Measurements from ENCODE around the gene TMEM126B.
"Not testable (repeated sequence)": the region's sequence is repeated elsewhere in the genome, so short reads cannot be mapped to it uniquely, and the experiment has no call there.

TMEM126B gene

DNA sequence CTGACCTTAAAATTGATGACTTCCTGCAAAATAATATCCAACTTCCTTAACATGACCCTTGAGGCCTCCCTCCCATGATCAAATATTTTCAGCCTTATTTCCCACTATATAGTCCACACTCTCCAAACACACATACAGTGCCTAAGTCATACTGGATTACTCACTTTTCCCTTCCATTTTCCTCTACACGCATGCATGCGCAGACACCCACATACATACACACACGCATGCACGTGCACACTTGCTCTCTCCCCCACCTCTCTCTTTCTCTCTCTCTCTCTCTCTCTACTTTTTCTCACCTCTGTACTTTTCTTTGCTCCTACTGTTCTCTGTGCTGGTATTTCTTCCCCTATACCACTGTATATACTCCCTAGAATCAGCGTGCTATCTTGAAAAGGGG is 29.3 kb upstream of the TMEM126B start:
- no peaks in the 10 kb centered on the region for H3K27me3 ChIP-seq (ENCODE audit: low read length)
- H3F3A ChIP-seq (ENCODE audit: insufficient read depth) = no peaks in the 10 kb centered on the region
- TF ChIP-seq EZH2phosphoT487 (conservative IDR thresholded peaks at IDR 0.05; ENCODE audit: low read length) = no peak
- TF ChIP-seq, protein P1, sequence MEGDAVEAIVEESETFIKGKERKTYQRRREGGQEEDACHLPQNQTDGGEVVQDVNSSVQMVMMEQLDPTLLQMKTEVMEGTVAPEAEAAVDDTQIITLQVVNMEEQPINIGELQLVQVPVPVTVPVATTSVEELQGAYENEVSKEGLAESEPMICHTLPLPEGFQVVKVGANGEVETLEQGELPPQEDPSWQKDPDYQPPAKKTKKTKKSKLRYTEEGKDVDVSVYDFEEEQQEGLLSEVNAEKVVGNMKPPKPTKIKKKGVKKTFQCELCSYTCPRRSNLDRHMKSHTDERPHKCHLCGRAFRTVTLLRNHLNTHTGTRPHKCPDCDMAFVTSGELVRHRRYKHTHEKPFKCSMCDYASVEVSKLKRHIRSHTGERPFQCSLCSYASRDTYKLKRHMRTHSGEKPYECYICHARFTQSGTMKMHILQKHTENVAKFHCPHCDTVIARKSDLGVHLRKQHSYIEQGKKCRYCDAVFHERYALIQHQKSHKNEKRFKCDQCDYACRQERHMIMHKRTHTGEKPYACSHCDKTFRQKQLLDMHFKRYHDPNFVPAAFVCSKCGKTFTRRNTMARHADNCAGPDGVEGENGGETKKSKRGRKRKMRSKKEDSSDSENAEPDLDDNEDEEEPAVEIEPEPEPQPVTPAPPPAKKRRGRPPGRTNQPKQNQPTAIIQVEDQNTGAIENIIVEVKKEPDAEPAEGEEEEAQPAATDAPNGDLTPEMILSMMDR (IDR thresholded peaks at IDR 0.05; ENCODE audit: insufficient read depth, low read length, poor library complexity, severe bottlenecking) = no peak
- H3K27ac ChIP-seq (ENCODE audit: low read depth, low read length) = no peak overlapping the region
- no peak overlapping the region for H3K4me2 ChIP-seq (ENCODE audit: low read depth, low read length, poor library complexity, severe bottlenecking)
- no peaks in the 10 kb centered on the region for H3K79me2 ChIP-seq (ENCODE audit: insufficient read depth, low read length)
- H4K20me1 ChIP-seq (ENCODE audit: low read depth, low read length) = no peaks in the 10 kb centered on the region
- no peaks in the 10 kb centered on the region for H3K36me3 ChIP-seq (ENCODE audit: low read length)
- no peaks in the 10 kb centered on the region for H3K9me3 ChIP-seq (ENCODE audit: insufficient read depth, low read length)
- H3K9me2 ChIP-seq (replicated peaks; ENCODE audit: insufficient read depth, low read length) = no peaks in the 10 kb centered on the region
- H2AFZ ChIP-seq (ENCODE audit: low read depth, low read length, severe bottlenecking) = no peak overlapping the region
- no peak overlapping the region for H3K9ac ChIP-seq (ENCODE audit: low read length)
- H3K4me3 ChIP-seq (ENCODE audit: insufficient read depth, low read length, poor library complexity, severe bottlenecking) = no peak overlapping the region

DNA sequence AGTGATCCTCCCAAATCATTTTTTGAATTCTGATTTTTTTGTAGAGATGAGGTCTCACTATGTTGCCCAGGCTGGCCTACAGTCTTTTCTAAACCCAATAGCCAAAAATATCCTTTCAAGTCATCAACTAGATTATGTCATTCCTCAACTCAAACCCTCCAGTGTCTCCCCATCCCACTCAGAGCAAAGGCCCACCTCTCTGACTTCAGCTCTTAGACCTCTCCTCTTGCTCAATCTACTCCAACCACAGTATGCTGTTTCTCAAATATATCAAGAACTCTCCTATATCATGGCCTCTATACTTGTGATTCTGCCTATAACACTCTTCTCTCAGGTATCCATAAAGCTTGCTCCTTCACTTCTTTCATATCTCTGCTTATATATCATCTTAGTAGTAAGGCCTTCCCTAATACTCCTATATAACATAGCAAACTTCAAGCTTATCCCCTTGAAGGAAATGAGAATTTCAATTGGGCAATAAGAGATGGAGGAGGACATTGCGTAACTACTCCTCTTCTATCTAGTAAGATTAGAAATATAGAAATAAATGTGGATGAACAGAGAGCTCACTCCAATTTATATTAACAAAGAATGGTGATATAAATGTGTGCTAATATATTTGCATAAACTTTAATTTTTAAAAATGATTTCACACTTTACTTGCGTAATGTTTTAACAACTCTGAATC is 25.7 kb upstream of the TMEM126B start:
- no peaks in the 10 kb centered on the region for H3K9me2 ChIP-seq (replicated peaks; ENCODE audit: insufficient read depth, low read length)
- no peak overlapping the region for H3K4me2 ChIP-seq (ENCODE audit: low read depth, low read length, poor library complexity, severe bottlenecking)
- H3F3A ChIP-seq (ENCODE audit: insufficient read depth) = no peaks in the 10 kb centered on the region
- no peaks in the 10 kb centered on the region for H3K79me2 ChIP-seq (ENCODE audit: insufficient read depth, low read length)
- H3K9ac ChIP-seq (ENCODE audit: low read length) = no peak overlapping the region
- H3K36me3 ChIP-seq (ENCODE audit: low read length) = no peaks in the 10 kb centered on the region
- no peaks in the 10 kb centered on the region for H3K9me3 ChIP-seq (ENCODE audit: insufficient read depth, low read length)
- no peak overlapping the region for H2AFZ ChIP-seq (ENCODE audit: low read depth, low read length, severe bottlenecking)
- TF ChIP-seq EZH2phosphoT487 (conservative IDR thresholded peaks at IDR 0.05; ENCODE audit: low read length) = no peak
- TF ChIP-seq, protein P1 (IDR thresholded peaks at IDR 0.05; ENCODE audit: insufficient read depth, low read length, poor library complexity, severe bottlenecking) = no peak
- no peak overlapping the region for H3K4me3 ChIP-seq (ENCODE audit: insufficient read depth, low read length, poor library complexity, severe bottlenecking)
- no peaks in the 10 kb centered on the region for H3K27me3 ChIP-seq (ENCODE audit: low read length)
- no peaks in the 10 kb centered on the region for H4K20me1 ChIP-seq (ENCODE audit: low read depth, low read length)
- no peak overlapping the region for H3K27ac ChIP-seq (ENCODE audit: low read depth, low read length)

DNA sequence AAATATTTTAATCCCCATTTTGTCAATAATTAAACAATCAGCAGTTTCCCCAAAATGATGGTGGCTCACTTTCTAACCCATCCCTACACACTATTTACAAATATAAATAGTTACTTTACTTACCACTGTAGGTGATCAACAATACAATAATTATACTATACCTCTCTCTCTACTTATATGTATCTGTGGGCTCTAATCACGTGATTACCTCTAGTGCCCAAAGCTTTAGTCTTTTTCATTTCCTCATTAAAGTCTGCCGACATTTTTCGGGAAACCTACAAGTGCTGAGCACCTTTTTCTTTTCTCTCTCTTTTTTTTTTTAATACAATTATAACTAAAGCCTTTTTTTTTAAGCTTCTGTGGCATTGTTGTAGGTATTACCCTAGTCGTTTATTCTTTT is 25.2 kb upstream of the TMEM126B start:
- Histone ChIP-seq H3K27me3 (ENCODE audit: low read length) (no peaks in the 10 kb centered on the region), H3K9me2 (replicated peaks; ENCODE audit: insufficient read depth, low read length) (no peaks in the 10 kb centered on the region), H4K20me1 (ENCODE audit: low read depth, low read length) (no peaks in the 10 kb centered on the region), H3K36me3 (ENCODE audit: low read length) (no peaks in the 10 kb centered on the region), H3K9ac (ENCODE audit: low read length) (no peak overlapping the region), H2AFZ (ENCODE audit: low read depth, low read length, severe bottlenecking) (no peak overlapping the region), H3K9me3 (ENCODE audit: insufficient read depth, low read length) (no peaks in the 10 kb centered on the region), H3K27ac (ENCODE audit: low read depth, low read length) (no peak overlapping the region), H3K4me3 (ENCODE audit: insufficient read depth, low read length, poor library complexity, severe bottlenecking) (no peak overlapping the region), H3F3A (ENCODE audit: insufficient read depth) (no peaks in the 10 kb centered on the region), H3K4me2 (ENCODE audit: low read depth, low read length, poor library complexity, severe bottlenecking) (no peak overlapping the region), H3K79me2 (ENCODE audit: insufficient read depth, low read length) (no peaks in the 10 kb centered on the region)
- TF ChIP-seq, protein P1 (IDR thresholded peaks at IDR 0.05; ENCODE audit: insufficient read depth, low read length, poor library complexity, severe bottlenecking) = no peak
- TF ChIP-seq EZH2phosphoT487 (conservative IDR thresholded peaks at IDR 0.05; ENCODE audit: low read length) = no peak

DNA sequence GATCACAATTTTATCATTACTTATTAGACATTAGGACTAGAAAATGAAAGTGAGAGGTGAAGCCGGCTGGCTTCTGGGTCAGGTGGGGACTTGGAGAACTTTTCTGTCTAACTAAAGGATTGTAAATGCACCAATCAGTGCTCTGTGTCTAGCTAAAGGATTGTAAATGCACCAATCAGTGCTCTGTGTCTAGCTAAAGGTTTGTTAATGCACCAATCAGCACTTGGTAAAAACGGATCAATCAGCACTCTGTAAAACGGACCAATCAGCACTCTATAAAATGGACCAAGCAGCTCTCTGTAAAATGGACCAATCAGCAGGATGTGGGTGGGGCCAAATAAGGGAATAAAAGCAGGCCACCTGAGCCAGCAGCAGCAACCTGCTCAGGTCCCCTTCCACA is 22.2 kb upstream of the TMEM126B start:
- not testable (repeated sequence) for H3K4me3 ChIP-seq (ENCODE audit: insufficient read depth, low read length, poor library complexity, severe bottlenecking); H3K9me3 ChIP-seq (ENCODE audit: insufficient read depth, low read length); H3K27ac ChIP-seq (ENCODE audit: low read depth, low read length); H3K36me3 ChIP-seq (ENCODE audit: low read length); H3F3A ChIP-seq (ENCODE audit: insufficient read depth); H3K79me2 ChIP-seq (ENCODE audit: insufficient read depth, low read length); H2AFZ ChIP-seq (ENCODE audit: low read depth, low read length, severe bottlenecking); H3K9me2 ChIP-seq (replicated peaks; ENCODE audit: insufficient read depth, low read length); H3K27me3 ChIP-seq (ENCODE audit: low read length); H4K20me1 ChIP-seq (ENCODE audit: low read depth, low read length); H3K9ac ChIP-seq (ENCODE audit: low read length); H3K4me2 ChIP-seq (ENCODE audit: low read depth, low read length, poor library complexity, severe bottlenecking)

DNA sequence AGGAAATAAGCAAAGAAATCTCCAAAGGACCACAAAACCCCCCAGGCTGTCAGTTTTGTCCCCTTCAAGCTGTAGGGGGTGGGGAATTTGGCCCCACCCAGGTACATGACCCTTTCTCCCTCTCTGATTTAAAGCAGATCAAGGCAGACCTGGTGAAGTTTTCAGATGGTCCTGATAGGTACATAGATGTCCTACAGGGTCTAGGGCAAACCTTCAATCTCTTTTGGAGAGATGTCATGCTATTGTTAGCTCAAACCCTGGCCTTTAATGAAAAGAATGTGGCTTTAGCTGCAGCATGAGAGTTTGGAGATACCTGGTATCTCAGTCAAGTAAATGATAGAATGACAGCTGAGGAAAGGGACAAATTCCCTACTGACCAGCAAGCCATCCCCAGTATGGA is 19.8 kb upstream of the TMEM126B start:
- H3K9me2 ChIP-seq (replicated peaks; ENCODE audit: insufficient read depth, low read length); H3K9ac ChIP-seq (ENCODE audit: low read length); H3K79me2 ChIP-seq (ENCODE audit: insufficient read depth, low read length); H4K20me1 ChIP-seq (ENCODE audit: low read depth, low read length); H3K4me3 ChIP-seq (ENCODE audit: insufficient read depth, low read length, poor library complexity, severe bottlenecking); H3K9me3 ChIP-seq (ENCODE audit: insufficient read depth, low read length); H3K27me3 ChIP-seq (ENCODE audit: low read length); H3K4me2 ChIP-seq (ENCODE audit: low read depth, low read length, poor library complexity, severe bottlenecking); H3K36me3 ChIP-seq (ENCODE audit: low read length); H3K27ac ChIP-seq (ENCODE audit: low read depth, low read length); H3F3A ChIP-seq (ENCODE audit: insufficient read depth); H2AFZ ChIP-seq (ENCODE audit: low read depth, low read length, severe bottlenecking): not testable (repeated sequence)

DNA sequence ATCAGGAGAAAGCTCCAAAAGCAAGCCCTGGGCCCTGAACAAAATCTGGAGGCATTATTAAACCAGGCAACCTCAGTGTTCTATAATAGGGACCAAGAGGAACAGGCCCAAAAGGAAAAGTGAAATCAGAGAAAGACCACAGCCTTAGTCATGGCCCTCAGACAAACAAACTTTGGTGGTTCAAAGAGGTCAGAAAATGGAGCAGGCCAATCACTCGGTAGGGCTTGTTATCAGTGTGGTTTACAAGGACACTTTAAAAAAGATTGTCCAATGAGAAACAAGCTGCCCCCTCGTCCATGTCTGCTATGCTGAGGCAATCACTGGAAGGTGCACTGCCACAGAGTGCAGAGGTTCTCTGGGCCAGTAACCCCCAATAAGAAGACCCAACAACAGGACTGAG is 19.1 kb upstream of the TMEM126B start:
- not testable (repeated sequence) for H3F3A ChIP-seq (ENCODE audit: insufficient read depth); H3K27me3 ChIP-seq (ENCODE audit: low read length); H3K9me3 ChIP-seq (ENCODE audit: insufficient read depth, low read length); H3K27ac ChIP-seq (ENCODE audit: low read depth, low read length); H3K4me3 ChIP-seq (ENCODE audit: insufficient read depth, low read length, poor library complexity, severe bottlenecking); H3K9me2 ChIP-seq (replicated peaks; ENCODE audit: insufficient read depth, low read length); H3K4me2 ChIP-seq (ENCODE audit: low read depth, low read length, poor library complexity, severe bottlenecking); H3K79me2 ChIP-seq (ENCODE audit: insufficient read depth, low read length); H4K20me1 ChIP-seq (ENCODE audit: low read depth, low read length); H3K36me3 ChIP-seq (ENCODE audit: low read length); H2AFZ ChIP-seq (ENCODE audit: low read depth, low read length, severe bottlenecking); H3K9ac ChIP-seq (ENCODE audit: low read length)

Data from SU-DHL-6 (cell line).